Uterus (tissue), 2 donors: ENCODE results near the gene TSSK2.

ENCODE experiments used
- CTCF ChIP-seq, 4 experiments: fragments of 200-600 bp in 2 of 4; fragments of 450-650 bp in 2 of 4; sonication (generic) in 2 of 4; IDR thresholded peaks; one replicate each; pipeline ENCODE4 v1.5.1; 2016 to 2019; ENCODE audit warnings: antibody characterized with exemption in 4 of 4, mild to moderate bottlenecking in 2 of 4, moderate library complexity in 1 of 4
- POLR2A ChIP-seq, 2 donors: fragments of 450-650 bp; IDR thresholded peaks; one replicate each; pipeline ENCODE4 v1.6.1; 2016; ENCODE audit warnings: antibody characterized with exemption in 2 of 2, mild to moderate bottlenecking in 1 of 2, moderate library complexity in 1 of 2

GRCh38 chr22:19178657-19179496 lies 47.8 kb downstream of the TSSK2 start, which contains the start of gene SLC25A1:
- no peak for TF ChIP-seq CTCF (IDR thresholded peaks at IDR 0.05)
- TF ChIP-seq POLR2A (IDR thresholded peaks at IDR 0.05): peak; percentile 60 to 80
